NT2/D1 (cell line): ENCODE measurements around the gene ADGRF1.

Experiments used
- SUZ12 ChIP-seq: IDR thresholded peaks from 2 replicates; pipeline ENCODE4 v1.6.1; 2011; ENCODE audit not compliant: insufficient read length, insufficient read depth; ENCODE audit errors: extremely low read depth
- YY1 ChIP-seq: IDR thresholded peaks from 2 replicates; pipeline ENCODE4 v1.6.1; 2011; ENCODE audit not compliant: insufficient read length, insufficient read depth
- ZNF274 ChIP-seq: IDR thresholded peaks from 2 replicates; pipeline ENCODE4 v1.6.1; 2011; ENCODE audit warnings: mild to moderate bottlenecking, low read depth, low read length

GRCh38 chr6:47004463-47004862 is 37.7 kb downstream of the ADGRF1 start:
- TF ChIP-seq SUZ12 = no peak
- no peak for TF ChIP-seq ZNF274
- no peak for TF ChIP-seq YY1
